ENCODE results near the gene BLTP2. TPM values are rescaled to one million over a fixed set of nuclear protein-coding genes. Genes with fewer than 3 reads are reported as not detected.

BLTP2 gene
- 72.6 TPM for polyA plus RNA-seq (2012; ENCODE audit: insufficient read length, low read depth)

GRCh38 chr17:28644787-28645575 is at the start of gene BLTP2:
TSS of gene BLTP2 (minus strand) at chr17:28645158. CDS start at chr17:28645056, 102 bp downstream.
- 0 out of 4 replicates have a peak, but pooled peaks of 1 of the 2 experiments have one; percentile 24 for TF ChIP-seq REST (IDR thresholded peaks at IDR 0.05; ENCODE audit: insufficient read depth in 1 of 2, low read depth in 2 of 2, low read length in 2 of 2)
- peak; percentile 73 for TF ChIP-seq POLR2AphosphoS5 (IDR thresholded peaks at IDR 0.05; ENCODE audit: low read depth, low read length)
- TF ChIP-seq TAF1 (IDR thresholded peaks at IDR 0.05; ENCODE audit: borderline replicate concordance, insufficient read depth, low read length) = peak; percentile 86; the same call in 1 of the 2 replicates
- peak; percentile 46; the same call in 1 of the 2 replicates for TF ChIP-seq SIN3A (IDR thresholded peaks at IDR 0.05; ENCODE audit: borderline replicate concordance, insufficient read depth, low read length)
- peak; percentile 92 for TF ChIP-seq FOXP2 (optimal IDR thresholded peaks at IDR 0.05; ENCODE audit: borderline replicate concordance, extremely low read depth, extremely low read length, insufficient read depth)

GRCh38 chr17:28693869-28694268 is 48.9 kb upstream of the BLTP2 start:
- no peak for TF ChIP-seq FOXP2 (optimal IDR thresholded peaks at IDR 0.05; ENCODE audit: borderline replicate concordance, extremely low read depth, extremely low read length, insufficient read depth)
- no peak for TF ChIP-seq REST (IDR thresholded peaks at IDR 0.05; ENCODE audit: insufficient read depth in 1 of 2, low read depth in 2 of 2, low read length in 2 of 2)
- TF ChIP-seq SIN3A (IDR thresholded peaks at IDR 0.05; ENCODE audit: borderline replicate concordance, insufficient read depth, low read length) = no peak
- TF ChIP-seq TAF1 (IDR thresholded peaks at IDR 0.05; ENCODE audit: borderline replicate concordance, insufficient read depth, low read length) = no peak
- TF ChIP-seq POLR2AphosphoS5 (IDR thresholded peaks at IDR 0.05; ENCODE audit: low read depth, low read length) = no peak

- TF ChIP-seq POLR2AphosphoS5 (IDR thresholded peaks at IDR 0.05; ENCODE audit: low read depth, low read length) (no peak), SIN3A (IDR thresholded peaks at IDR 0.05; ENCODE audit: borderline replicate concordance, insufficient read depth, low read length) (no peak), REST (IDR thresholded peaks at IDR 0.05; ENCODE audit: insufficient read depth in 1 of 2, low read depth in 2 of 2, low read length in 2 of 2) (no peak), FOXP2 (optimal IDR thresholded peaks at IDR 0.05; ENCODE audit: borderline replicate concordance, extremely low read depth, extremely low read length, insufficient read depth) (no peak), TAF1 (IDR thresholded peaks at IDR 0.05; ENCODE audit: borderline replicate concordance, insufficient read depth, low read length) (no peak)
These were observed 44.1 kb upstream of the BLTP2 start for GRCh38 chr17:28689011-28689410.

- TF ChIP-seq FOXP2 (optimal IDR thresholded peaks at IDR 0.05; ENCODE audit: borderline replicate concordance, extremely low read depth, extremely low read length, insufficient read depth) (no peak), SIN3A (IDR thresholded peaks at IDR 0.05; ENCODE audit: borderline replicate concordance, insufficient read depth, low read length) (no peak), REST (IDR thresholded peaks at IDR 0.05; ENCODE audit: insufficient read depth in 1 of 2, low read depth in 2 of 2, low read length in 2 of 2) (no peak), TAF1 (IDR thresholded peaks at IDR 0.05; ENCODE audit: borderline replicate concordance, insufficient read depth, low read length) (no peak), POLR2AphosphoS5 (IDR thresholded peaks at IDR 0.05; ENCODE audit: low read depth, low read length) (no peak)
These were observed 43.5 kb upstream of the BLTP2 start for GRCh38 chr17:28688481-28688880.
